Tibial nerve (tissue), 4 donors: ENCODE data around the gene ZBTB37. TPM values are rescaled to one million over a fixed set of nuclear protein-coding genes. Genes with fewer than 3 reads are reported as not detected.

Experiments
- DNase-seq, 2 donors: peaks; one replicate each; pipeline ENCODE4 v3.0.0-alpha.2; 2019; ENCODE audit warnings: low spot score in 2 of 2
- H3K27ac ChIP-seq, 4 donors: fragments of 200-600 bp; sonication (generic) in 3 of 4; one replicate each; pipeline ENCODE4 v1.5.1; 2017 to 2019; ENCODE audit warnings: mild to moderate bottlenecking in 1 of 4
- H3K27me3 ChIP-seq, 2 donors: fragments of 200-600 bp; sonication (generic) in 1 of 2; one replicate each; pipeline versions ENCODE4 v1.5.1 to v1.6.0; 2017 to 2019
- H3K36me3 ChIP-seq, 3 donors: fragments of 200-600 bp; sonication (generic); one replicate each; pipeline ENCODE4 v1.5.1; 2018 to 2019
- H3K4me1 ChIP-seq, 4 donors: fragments of 200-600 bp; sonication (generic) in 3 of 4; one replicate each; pipeline ENCODE4 v1.5.1; 2017 to 2019
- H3K4me3 ChIP-seq, 4 donors: fragments of 200-600 bp; sonication (generic) in 3 of 4; one replicate each; pipeline ENCODE4 v1.5.1; 2017 to 2019; ENCODE audit warnings: mild to moderate bottlenecking in 1 of 4, moderate library complexity in 1 of 4
- H3K9me3 ChIP-seq, 4 donors: fragments of 200-600 bp; sonication (generic) in 3 of 4; one replicate each; pipeline ENCODE4 v1.5.1; 2017 to 2019
- EP300 ChIP-seq, 2 donors: sonication (generic); formaldehyde crosslinking; IDR thresholded peaks; one replicate each; pipeline ENCODE4 v1.6.1; 2017; ENCODE audit warnings: antibody characterized with exemption in 2 of 2, mild to moderate bottlenecking in 1 of 2
- POLR2A ChIP-seq, 2 donors: fragments of 450-650 bp; IDR thresholded peaks; one replicate each; pipeline ENCODE4 v1.6.1; 2017; ENCODE audit warnings: antibody characterized with exemption in 2 of 2, mild to moderate bottlenecking in 2 of 2, moderate library complexity in 2 of 2
- WGBS, 2 donors: methylation state at CpG; one replicate each; pipeline ENCODE4 v1.1.5; 2018; 5-methylcytosine and 5-hydroxymethylcytosine counted together
- total RNA-seq, 4 donors: library from RNA; depleted of rRNA; stranded (reverse); fragments of >200 nt; gene quantifications; one replicate each; pipeline ENCODE4 v1.1.0, GENCODE V29; 2016
- TF ChIP-seq, protein P1 (sequence below), 5 experiments: fragments of 200-600 bp in 3 of 5; fragments of 450-650 bp in 2 of 5; sonication (generic) in 3 of 5; IDR thresholded peaks; one replicate each; pipeline ENCODE4 v1.5.1; 2016 to 2019; ENCODE audit warnings: antibody characterized with exemption in 5 of 5, mild to moderate bottlenecking in 3 of 5, moderate library complexity in 2 of 5

The ZBTB37 gene
- total RNA-seq, 4 donors from 2014 or later = 11.7 to 17.0 (median 13.7) TPM

DNA sequence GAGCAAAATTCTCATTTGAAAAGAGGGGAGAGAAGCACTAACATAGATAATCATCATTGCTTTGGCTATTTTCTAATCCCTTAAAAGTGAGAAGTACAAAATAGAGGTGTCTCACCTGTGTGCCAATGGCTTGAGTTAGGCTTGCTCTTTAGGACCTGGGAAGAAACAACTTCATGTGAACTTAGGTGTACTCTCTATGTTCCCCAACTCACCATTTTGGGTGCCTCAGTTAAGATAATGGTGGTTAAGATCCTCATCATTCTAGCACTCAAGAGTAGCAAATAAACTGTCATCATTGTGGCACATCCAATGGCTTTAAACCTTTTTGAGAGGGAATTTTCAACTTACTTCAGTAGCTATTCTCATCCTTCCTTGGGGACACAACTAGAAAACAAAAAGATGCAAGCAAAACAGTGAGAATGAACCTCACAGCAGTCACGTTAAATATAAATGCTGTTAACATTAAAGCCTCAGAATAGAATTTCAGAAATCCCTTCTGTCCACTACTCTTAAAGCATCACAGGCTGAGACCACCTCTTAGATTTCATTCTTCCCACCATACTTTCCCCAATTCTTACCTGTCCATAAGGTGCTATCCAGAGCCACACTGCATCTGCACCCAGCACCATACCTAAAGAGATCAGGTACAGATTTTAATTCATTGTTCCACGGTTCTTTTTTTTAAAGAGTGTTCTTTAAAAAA is 1.6 kb upstream of the ZBTB37 start:
- peaks cover 0 to 48% (median 19%) of the 10 kb centered on the region in 4 donors for H3K4me1 ChIP-seq

DNA sequence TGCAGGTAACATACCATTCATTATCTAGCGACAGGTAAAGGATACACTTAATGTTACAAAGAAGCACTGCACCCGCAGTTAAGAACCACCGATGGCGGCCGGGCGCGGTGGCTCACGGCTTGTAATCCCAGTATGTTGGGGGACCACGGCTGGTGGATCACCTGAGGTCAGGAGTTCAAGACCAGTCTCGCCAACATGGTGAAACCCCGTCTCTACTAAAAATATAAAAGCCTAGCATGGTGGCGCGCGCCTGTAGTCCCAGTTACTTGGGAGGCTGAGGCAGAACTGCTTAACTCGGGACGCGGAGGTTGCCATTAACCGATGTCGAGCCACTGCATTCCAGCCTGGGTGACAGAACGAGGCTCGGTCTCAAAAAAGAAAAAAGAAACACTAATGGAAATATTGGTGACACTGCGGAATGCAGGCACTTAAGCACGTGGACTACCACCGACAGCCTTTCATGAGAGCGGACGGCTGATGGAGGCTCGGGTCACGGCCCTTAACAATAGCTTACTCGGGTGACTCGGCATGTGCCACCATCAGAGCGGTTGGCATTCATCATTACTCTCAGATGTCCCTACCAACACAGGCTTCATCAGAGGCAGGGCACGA is 933 bp upstream of the ZBTB37 start:
- H3K9me3 ChIP-seq = no peaks in the 10 kb centered on the region
- TF ChIP-seq POLR2A (IDR thresholded peaks at IDR 0.05) = no peak
- no peak for TF ChIP-seq EP300 (IDR thresholded peaks at IDR 0.05)
- TF ChIP-seq, protein P1, sequence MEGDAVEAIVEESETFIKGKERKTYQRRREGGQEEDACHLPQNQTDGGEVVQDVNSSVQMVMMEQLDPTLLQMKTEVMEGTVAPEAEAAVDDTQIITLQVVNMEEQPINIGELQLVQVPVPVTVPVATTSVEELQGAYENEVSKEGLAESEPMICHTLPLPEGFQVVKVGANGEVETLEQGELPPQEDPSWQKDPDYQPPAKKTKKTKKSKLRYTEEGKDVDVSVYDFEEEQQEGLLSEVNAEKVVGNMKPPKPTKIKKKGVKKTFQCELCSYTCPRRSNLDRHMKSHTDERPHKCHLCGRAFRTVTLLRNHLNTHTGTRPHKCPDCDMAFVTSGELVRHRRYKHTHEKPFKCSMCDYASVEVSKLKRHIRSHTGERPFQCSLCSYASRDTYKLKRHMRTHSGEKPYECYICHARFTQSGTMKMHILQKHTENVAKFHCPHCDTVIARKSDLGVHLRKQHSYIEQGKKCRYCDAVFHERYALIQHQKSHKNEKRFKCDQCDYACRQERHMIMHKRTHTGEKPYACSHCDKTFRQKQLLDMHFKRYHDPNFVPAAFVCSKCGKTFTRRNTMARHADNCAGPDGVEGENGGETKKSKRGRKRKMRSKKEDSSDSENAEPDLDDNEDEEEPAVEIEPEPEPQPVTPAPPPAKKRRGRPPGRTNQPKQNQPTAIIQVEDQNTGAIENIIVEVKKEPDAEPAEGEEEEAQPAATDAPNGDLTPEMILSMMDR (IDR thresholded peaks at IDR 0.05) = no peak
- H3K27ac ChIP-seq = peak overlapping the region; percentile 61 to 95 (median 94)
- H3K4me3 ChIP-seq = peak overlapping the region; percentile 66 to 98 (median 82)
- peaks cover 0 to 49% (median 22%) of the 10 kb centered on the region in 4 donors for H3K4me1 ChIP-seq
- H3K27me3 ChIP-seq = no peaks in the 10 kb centered on the region
- peaks cover 0 to 66% (median 17%) of the 10 kb centered on the region in 3 donors for H3K36me3 ChIP-seq
- WGBS, 2 donors = 6% methylated on average over 32 of the region's 32 CpGs
- DNase-seq = no peak

More for the DNA sequence above, 1.6 kb upstream of the ZBTB37 start:
- Histone ChIP-seq H3K9me3 (no peaks in the 10 kb centered on the region), H3K36me3 (peaks cover 0 to 66% (median 17%) of the 10 kb centered on the region in 3 donors), H3K4me3 (peak overlapping the region; percentile 66 to 98 (median 82)), H3K27ac (peak overlapping the region in 3 of 4 donors; percentile 94 to 95 (median 95)), H3K27me3 (no peaks in the 10 kb centered on the region)
- TF ChIP-seq EP300 (IDR thresholded peaks at IDR 0.05) (no peak), POLR2A (IDR thresholded peaks at IDR 0.05) (no peak)
- TF ChIP-seq, protein P1 (IDR thresholded peaks at IDR 0.05) = no peak
- WGBS, 2 donors = 12 to 19% methylated on average over 2 of the region's 2 CpGs
- DNase-seq = no peak

DNA sequence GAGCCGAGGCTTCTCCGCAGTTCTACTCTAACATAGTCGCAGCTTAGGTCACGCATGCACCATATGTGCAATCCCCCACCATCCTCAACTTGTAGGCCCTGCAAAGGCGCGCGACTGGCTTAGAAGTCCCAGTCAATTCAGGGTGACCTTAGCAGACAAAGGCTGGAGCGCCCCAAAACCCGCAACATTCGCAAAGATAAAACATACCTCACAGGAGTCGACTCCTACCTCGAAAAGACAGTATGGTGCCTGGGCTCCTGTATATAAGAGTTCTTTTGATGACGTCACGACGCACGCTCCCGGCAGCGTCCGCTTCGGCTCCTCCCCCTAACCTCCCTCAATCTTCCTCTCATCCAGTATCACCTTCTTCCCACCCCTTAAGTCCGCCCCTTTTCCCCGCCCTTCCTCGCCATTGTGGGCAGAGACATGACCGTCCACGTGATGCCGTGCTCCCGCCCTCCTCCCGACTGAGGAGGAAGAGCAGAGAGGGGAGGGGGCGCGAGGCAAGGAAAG is 371 bp upstream of the ZBTB37 start, which contains the start of gene GAS5:
Gene GAS5, minus strand, starts transcription at position 237 of the 513 bp plus-strand sequence.
- peaks cover 0 to 52% (median 23%) of the 10 kb centered on the region in 4 donors for H3K4me1 ChIP-seq
- H3K27me3 ChIP-seq = no peaks in the 10 kb centered on the region
- 2% methylated on average over 28 to 29 of the region's 30 CpGs for WGBS, 2 donors
- H3K4me3 ChIP-seq = peak within 1 kb of the TSS; percentile 66 to 98 (median 82)
- H3K9me3 ChIP-seq = no peaks in the 10 kb centered on the region
- peak; percentile 99 to 100 for DNase-seq
- H3K27ac ChIP-seq = peak within 1 kb of the TSS; percentile 94 to 96 (median 95)
- peaks cover 0 to 64% (median 17%) of the 10 kb centered on the region in 3 donors for H3K36me3 ChIP-seq
- TF ChIP-seq POLR2A (IDR thresholded peaks at IDR 0.05) (peak; percentile 98 to 99), EP300 (IDR thresholded peaks at IDR 0.05) (peak; percentile 61 to 99)
- TF ChIP-seq, protein P1 (IDR thresholded peaks at IDR 0.05) = peak in 1 of 5 experiments; percentile 34

DNA sequence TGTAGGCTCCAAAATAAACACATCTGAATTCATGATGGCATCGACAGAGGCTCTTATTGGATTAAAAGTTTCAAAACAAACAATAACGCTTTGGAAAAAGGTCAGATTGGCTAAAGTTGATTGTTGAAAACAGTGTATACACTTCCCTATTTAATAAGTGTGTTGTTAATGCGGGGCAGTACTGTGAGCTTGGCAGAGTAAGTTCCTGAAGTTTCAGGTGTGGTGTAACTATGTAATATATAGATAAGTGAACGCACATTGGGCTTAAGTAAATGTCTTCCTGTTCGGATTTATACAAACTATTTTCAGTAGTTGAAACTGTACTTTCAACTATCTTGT is 810 bp downstream of the ZBTB37 start:
- WGBS, 2 donors = 2 to 3% methylated on average over 5 of the region's 5 CpGs
- TF ChIP-seq POLR2A (IDR thresholded peaks at IDR 0.05) (no peak), EP300 (IDR thresholded peaks at IDR 0.05) (no peak)
- TF ChIP-seq, protein P1 (IDR thresholded peaks at IDR 0.05) = no peak
- H3K27ac ChIP-seq = peak overlapping the region; percentile 94 to 96 (median 95)
- H3K4me1 ChIP-seq = peaks cover 0 to 52% (median 23%) of the 10 kb centered on the region in 4 donors
- H3K9me3 ChIP-seq = no peaks in the 10 kb centered on the region
- H3K36me3 ChIP-seq = peaks cover 0 to 61% (median 15%) of the 10 kb centered on the region in 3 donors
- H3K4me3 ChIP-seq = peak overlapping the region; percentile 66 to 98 (median 82)
- DNase-seq = no peak
- H3K27me3 ChIP-seq = no peaks in the 10 kb centered on the region
